SK-N-MC (cell line): Measurements from ENCODE around the gene SLC5A1.
A peak's percentile ranks its signal among the peaks of the same experiment; 100 is the strongest.
"Not testable (repeated sequence)": the region's sequence is repeated elsewhere in the genome, so short reads cannot be mapped to it uniquely, and the experiment has no call there.

Experiments used
- DNase-seq: peaks from one replicate; pipeline ENCODE4 v3.0.0-alpha.2; 2011; ENCODE audit warnings: low read depth, low spot score
- H3K27ac ChIP-seq: fragments of 200-600 bp; sonication (generic); 2 replicates; pipeline ENCODE4 v1.5.1; 2016; ENCODE audit warnings: mixed run types
- H3K36me3 ChIP-seq: fragments of 200-600 bp; sonication (generic); 2 replicates; pipeline ENCODE4 v1.6.1; 2017; ENCODE audit warnings: antibody characterized with exemption, low read length, mixed read lengths; ENCODE audit not compliant: insufficient read depth
- H3K4me3 ChIP-seq: fragments of 200-600 bp; sonication (generic); 2 replicates; pipeline ENCODE4 v1.5.1; 2016
- H3K9ac ChIP-seq: fragments of 200-600 bp; sonication (generic); 2 replicates; pipeline ENCODE4 v1.8.0; 2017; ENCODE audit warnings: mixed run types, mixed read lengths; ENCODE audit not compliant: insufficient read length
- H3K9me3 ChIP-seq: fragments of 200-600 bp; sonication (generic); 2 replicates; pipeline ENCODE4 v1.6.1; 2017; ENCODE audit warnings: low read depth, mild to moderate bottlenecking, antibody characterized with exemption, low read length, moderate library complexity, mixed read lengths
- EZH2 ChIP-seq: fragments of 200-600 bp; sonication (generic); IDR thresholded peaks from one replicate; pipeline ENCODE4 v1.6.1; 2017; ENCODE audit warnings: antibody characterized with exemption
- FOXP2 ChIP-seq: optimal IDR thresholded peaks from 2 replicates; pipeline ENCODE3; 2011; ENCODE audit warnings: mild to moderate bottlenecking, moderate library complexity; ENCODE audit not compliant: insufficient read depth; ENCODE audit errors: extremely low read length, control extremely low read depth
- POLR2AphosphoS5 ChIP-seq: IDR thresholded peaks from 2 replicates; pipeline ENCODE4 v1.6.1; 2012; ENCODE audit warnings: mild to moderate bottlenecking, low read depth, low read length, borderline replicate concordance

Gene SLC5A1

DNA sequence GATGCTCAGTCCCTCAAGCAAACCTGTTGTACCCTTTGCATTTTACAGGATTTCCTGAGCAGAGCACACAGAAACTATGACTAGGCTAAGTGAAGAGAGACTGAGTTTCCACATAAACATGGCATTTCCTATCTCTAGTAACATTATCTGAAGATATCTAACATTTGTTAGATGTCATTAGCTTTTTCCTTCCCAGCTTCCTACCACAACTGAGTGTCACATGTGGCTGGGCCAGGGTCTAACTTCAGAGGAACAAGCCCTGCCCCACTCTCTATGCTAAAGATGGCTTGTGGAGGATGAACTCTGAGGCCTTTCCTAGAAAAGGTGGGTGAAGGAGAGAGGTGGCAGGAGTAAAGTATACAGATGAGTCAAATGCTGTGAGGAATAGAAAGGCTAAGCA, 99.5 kb downstream of the SLC5A1 start:
- Histone ChIP-seq H3K4me3 (no peak overlapping the region), H3K9me3 (no peaks in the 10 kb centered on the region), H3K36me3 (no peaks in the 10 kb centered on the region), H3K27ac (no peak overlapping the region), H3K9ac (no peak overlapping the region)
- no peak for TF ChIP-seq POLR2AphosphoS5
- TF ChIP-seq EZH2, result no peak
- TF ChIP-seq FOXP2, result no peak
- DNase-seq, result no peak

GRCh38 chr22:32144496-32145274, 101.6 kb downstream of the SLC5A1 start:
- Histone ChIP-seq H3K27ac (no peak overlapping the region), H3K4me3 (no peak overlapping the region)

DNA sequence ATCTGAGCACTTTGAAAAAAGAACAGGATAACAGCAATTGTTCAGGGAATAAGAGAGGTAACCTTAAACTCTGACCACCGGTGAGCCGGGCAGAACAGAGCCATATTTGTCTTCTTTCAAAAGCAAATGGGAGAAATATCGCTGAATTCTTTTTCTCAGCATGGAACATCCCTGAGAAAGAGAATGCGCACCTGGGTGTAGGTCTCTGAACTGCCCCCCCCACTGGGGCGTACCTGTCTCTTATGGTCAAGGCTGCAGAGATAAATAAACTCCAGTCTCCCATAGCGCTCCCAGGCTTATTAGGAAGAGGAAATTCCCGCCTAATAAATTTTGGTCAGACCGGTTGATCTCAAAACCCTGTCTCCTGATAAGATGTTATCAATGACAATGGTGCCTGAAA, 104.1 kb downstream of the SLC5A1 start:
- not testable (repeated sequence) for DNase-seq, H3K9me3 ChIP-seq, H3K9ac ChIP-seq, H3K36me3 ChIP-seq, H3K4me3 ChIP-seq, H3K27ac ChIP-seq

More at GRCh38 chr22:32144496-32145274, 101.6 kb downstream of the SLC5A1 start:
- Histone ChIP-seq H3K36me3 (no peaks in the 10 kb centered on the region), H3K9ac (no peak overlapping the region), H3K9me3 (no peaks in the 10 kb centered on the region)
- DNase-seq, result peak; percentile 6
- TF ChIP-seq FOXP2, result no peak

- H3K36me3 ChIP-seq, H3K4me3 ChIP-seq, H3K27ac ChIP-seq, DNase-seq, H3K9ac ChIP-seq, H3K9me3 ChIP-seq: not testable (repeated sequence)
These were observed 105.3 kb downstream of the SLC5A1 start for GRCh38 chr22:32148372-32148771.

- DNase-seq, H3K27ac ChIP-seq, H3K4me3 ChIP-seq, H3K9me3 ChIP-seq, H3K9ac ChIP-seq, H3K36me3 ChIP-seq: not testable (repeated sequence)
These were observed 107.6 kb downstream of the SLC5A1 start for GRCh38 chr22:32150647-32151046.

GRCh38 chr22:32151641-32152040, 108.6 kb downstream of the SLC5A1 start:
- H3K27ac ChIP-seq, H3K4me3 ChIP-seq, H3K9ac ChIP-seq, DNase-seq, H3K36me3 ChIP-seq, H3K9me3 ChIP-seq: not testable (repeated sequence)

DNA sequence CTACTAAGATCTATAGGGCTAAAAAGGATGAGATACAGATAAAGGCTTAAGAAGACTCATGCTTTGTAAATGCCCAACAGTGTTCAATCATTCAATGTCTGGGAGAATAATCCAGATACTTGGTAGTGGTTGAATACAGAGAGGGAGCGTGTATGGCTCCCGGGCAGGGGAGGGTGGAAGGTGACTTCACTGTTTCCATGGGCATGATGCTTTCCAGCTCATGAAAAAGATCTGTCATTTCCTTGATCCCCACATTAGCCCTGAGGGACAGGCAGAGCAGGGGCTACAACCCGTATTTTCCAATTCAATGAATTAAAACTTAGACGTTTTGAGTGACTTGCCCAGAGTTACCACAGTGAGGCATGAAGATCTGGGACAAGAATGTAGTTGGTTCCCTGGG, 111.7 kb downstream of the SLC5A1 start:
- not testable (repeated sequence) for H3K36me3 ChIP-seq, DNase-seq, H3K9ac ChIP-seq, H3K9me3 ChIP-seq, H3K27ac ChIP-seq, H3K4me3 ChIP-seq

- H3K9ac ChIP-seq, H3K27ac ChIP-seq, H3K4me3 ChIP-seq, DNase-seq, H3K36me3 ChIP-seq, H3K9me3 ChIP-seq: not testable (repeated sequence)
These were observed 114.6 kb downstream of the SLC5A1 start for GRCh38 chr22:32157632-32158031.

DNA sequence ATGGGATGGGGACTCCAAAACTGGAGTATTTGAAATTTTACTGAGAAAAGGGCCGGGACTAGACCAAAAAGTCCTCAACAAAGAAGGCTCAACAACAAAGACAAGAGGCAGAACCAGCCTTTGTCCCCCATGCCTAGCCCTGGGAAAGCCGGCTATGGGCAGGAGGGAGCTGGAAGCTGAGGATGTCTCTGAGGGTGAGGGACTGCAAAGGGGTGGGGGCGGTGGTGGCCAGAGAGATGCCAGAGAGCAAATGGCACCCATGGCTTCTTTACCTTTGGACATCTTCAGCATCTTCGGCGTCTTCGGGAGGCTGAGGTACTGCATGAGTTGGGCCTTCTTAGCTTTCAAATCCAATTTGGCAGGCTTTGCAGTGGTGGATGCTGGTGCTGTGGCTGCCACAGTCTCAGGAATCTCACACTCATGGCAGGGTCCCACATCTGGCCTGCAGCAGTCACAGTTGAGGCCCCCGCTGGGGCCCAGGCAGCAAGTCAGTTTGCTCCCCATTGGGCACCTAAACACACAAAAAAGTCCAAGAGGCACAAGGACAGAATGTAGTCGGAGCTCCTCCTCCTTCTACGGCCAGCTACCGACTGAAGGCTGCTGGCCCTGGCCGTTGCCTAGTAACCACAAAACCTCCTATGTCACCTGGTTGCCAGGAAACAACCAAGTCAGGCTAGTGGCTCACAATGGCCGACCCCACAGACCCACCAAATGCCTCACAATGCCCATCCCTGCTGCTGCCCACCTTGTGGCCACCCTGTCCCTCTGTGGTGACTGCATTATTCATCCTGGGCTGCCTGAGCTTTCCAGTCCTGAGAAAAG, 115.9 kb downstream of the SLC5A1 start, which contains the start of gene C22orf42:
TSS of gene C22orf42 (minus strand) at position 592 of the 822 bp plus-strand sequence. CDS start at position 504, 88 bp downstream.
- no peak for DNase-seq
- Histone ChIP-seq H3K36me3 (no peaks in the 10 kb centered on the region), H3K9me3 (no peaks in the 10 kb centered on the region), H3K27ac (no peak within 1 kb of the TSS), H3K4me3 (no peak within 1 kb of the TSS), H3K9ac (no peak within 1 kb of the TSS)
- no peak for TF ChIP-seq EZH2
- TF ChIP-seq FOXP2, result no peak
- TF ChIP-seq POLR2AphosphoS5, result no peak

DNA sequence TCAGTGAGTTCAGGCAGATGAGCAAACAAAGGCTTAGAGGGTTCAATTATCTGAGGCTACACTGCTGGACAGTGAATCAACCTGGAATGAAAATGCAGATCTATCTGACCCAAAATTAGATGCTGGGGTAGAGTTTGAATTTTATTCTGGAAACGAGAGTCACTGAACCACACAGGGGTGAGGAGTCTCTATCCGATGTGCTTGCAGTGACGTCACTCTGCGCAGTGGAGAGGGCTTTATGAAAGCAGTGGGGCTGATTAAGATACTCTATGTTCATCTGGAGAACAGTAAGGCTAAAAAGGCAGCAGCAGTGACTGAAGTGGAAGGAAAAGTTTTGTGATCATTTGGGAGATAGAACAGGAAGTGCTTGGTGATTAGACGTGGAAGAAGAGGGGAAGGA, 117.3 kb downstream of the SLC5A1 start:
- DNase-seq, H3K27ac ChIP-seq, H3K9ac ChIP-seq, H3K4me3 ChIP-seq, H3K9me3 ChIP-seq, H3K36me3 ChIP-seq: not testable (repeated sequence)
